GM12878 (cell line): ENCODE results near the gene PALLD.

Source experiments
- CEBPB ChIP-seq, 2 experiments: fragments of 150-350 bp in 1 of 2; IDR thresholded peaks; 2 replicates each; pipeline ENCODE4 v1.6.1; 2012 to 2014; ENCODE audit warnings: low read depth in 2 of 2, low read length in 2 of 2, borderline replicate concordance in 1 of 2, inconsistent platforms in 1 of 2
- MAX ChIP-seq: IDR thresholded peaks from 2 replicates; pipeline ENCODE4 v1.6.1; 2012; ENCODE audit warnings: low read depth, low read length, improper control_type of control experiment

GRCh38 chr4:168871632-168872031 is 374.8 kb downstream of the PALLD start:
- TF ChIP-seq MAX, result no peak
- TF ChIP-seq CEBPB (IDR thresholded peaks at IDR 0.05; ENCODE audit: borderline replicate concordance in 1 of 2, low read depth in 2 of 2, low read length in 2 of 2), result no peak
